SK-N-SH treated with all-trans-retinoic acid at 6 μM for 48 hours (cell line): Measurements from ENCODE around the gene CHRNA4.

Experiments
- ATAC-seq: fragments of 200-7000 bp; cut with Tn5 transposase; 3 replicates; pipeline ENCODE4 v1.9.1; 2020; ENCODE audit warnings: mild to moderate bottlenecking, moderate library complexity
- ARNTL ChIP-seq: fragments of 450-650 bp; formaldehyde crosslinking; IDR thresholded peaks from 2 replicates; pipeline ENCODE4 v1.5.0; 2020; ENCODE audit warnings: low read depth, mild to moderate bottlenecking, moderate library complexity, borderline replicate concordance
- BACH2 ChIP-seq: fragments of 250-450 bp; sonication (Bioruptor Pico); IDR thresholded peaks from 2 replicates; pipeline ENCODE4 v1.9.0; 2021; ENCODE audit warnings: mild to moderate bottlenecking, borderline replicate concordance
- CSDC2 ChIP-seq: fragments of 250-450 bp; sonication (Bioruptor Pico); IDR thresholded peaks from 2 replicates; pipeline ENCODE4 v1.5.0; 2020; ENCODE audit warnings: mild to moderate bottlenecking, moderate library complexity
- ESRRG ChIP-seq: fragments of 250-450 bp; sonication (Bioruptor Pico); IDR thresholded peaks from 2 replicates; pipeline ENCODE4 v1.6.1; 2021; ENCODE audit warnings: mild to moderate bottlenecking
- GLIS3 ChIP-seq: fragments of 250-450 bp; sonication (Bioruptor Pico); IDR thresholded peaks from 2 replicates; pipeline ENCODE4 v1.5.0; 2020; ENCODE audit warnings: mild to moderate bottlenecking, moderate library complexity
- ISL1 ChIP-seq: fragments of 250-450 bp; sonication (Bioruptor Pico); IDR thresholded peaks from 2 replicates; pipeline ENCODE4 v2.1.2; 2022; ENCODE audit warnings: mild to moderate bottlenecking, moderate library complexity
- OSR1 ChIP-seq: fragments of 250-450 bp; sonication (Bioruptor Pico); IDR thresholded peaks from 2 replicates; pipeline ENCODE4 v1.8.0; 2022; ENCODE audit warnings: moderate library complexity, mild to moderate bottlenecking, inconsistent platforms
- RARB ChIP-seq: fragments of 250-450 bp; sonication (Bioruptor Pico); IDR thresholded peaks from 2 replicates; pipeline ENCODE4 v1.8.0; 2021; ENCODE audit warnings: mild to moderate bottlenecking, moderate library complexity
- SNAI2 ChIP-seq: fragments of 250-450 bp; sonication (Bioruptor Pico); IDR thresholded peaks from 2 replicates; pipeline ENCODE4 v1.5.0; 2020; ENCODE audit warnings: mild to moderate bottlenecking, moderate library complexity
- TOX ChIP-seq: fragments of 250-450 bp; sonication (Bioruptor Pico); IDR thresholded peaks from 2 replicates; pipeline ENCODE4 v1.8.0; 2021; ENCODE audit warnings: mild to moderate bottlenecking, moderate library complexity, borderline replicate concordance
- ZC3H10 ChIP-seq: fragments of 250-450 bp; sonication (Bioruptor Pico); IDR thresholded peaks from 2 replicates; pipeline ENCODE4 v1.5.1; 2021; ENCODE audit warnings: mild to moderate bottlenecking, moderate library complexity
- ZFP3 ChIP-seq: fragments of 250-450 bp; sonication (Bioruptor Pico); IDR thresholded peaks from 2 replicates; pipeline ENCODE4 v1.5.0; 2020; ENCODE audit warnings: mild to moderate bottlenecking, moderate library complexity
- ZFP30 ChIP-seq: fragments of 450-650 bp; formaldehyde crosslinking; IDR thresholded peaks from 2 replicates; pipeline ENCODE4 v1.5.0; 2022; ENCODE audit warnings: mild to moderate bottlenecking, moderate library complexity
- ZNF565 ChIP-seq: fragments of 450-650 bp; formaldehyde crosslinking; conservative IDR thresholded peaks from 2 replicates; pipeline ENCODE4 v1.5.0; 2020; ENCODE audit warnings: low read depth, mild to moderate bottlenecking, moderate library complexity
- ZNF70 ChIP-seq: fragments of 450-650 bp; formaldehyde crosslinking; IDR thresholded peaks from 2 replicates; pipeline ENCODE4 v1.5.0; 2020; ENCODE audit warnings: mild to moderate bottlenecking, moderate library complexity
- TF ChIP-seq, protein P1 (sequence below): fragments of 250-450 bp; sonication (Bioruptor Pico); IDR thresholded peaks from 2 replicates; pipeline ENCODE4 v1.8.0; 2020; ENCODE audit warnings: mild to moderate bottlenecking, moderate library complexity, borderline replicate concordance
- TF ChIP-seq, protein P2 (sequence below): fragments of 250-450 bp; sonication (Bioruptor Pico); IDR thresholded peaks from 2 replicates; pipeline ENCODE4 v1.5.1; 2020; ENCODE audit warnings: low read depth, mild to moderate bottlenecking, moderate library complexity
- TF ChIP-seq, protein P3 (sequence below): fragments of 250-450 bp; sonication (Bioruptor Pico); IDR thresholded peaks from 2 replicates; pipeline ENCODE4 v1.5.1; 2021; ENCODE audit warnings: mild to moderate bottlenecking, moderate library complexity

CHRNA4 gene

DNA sequence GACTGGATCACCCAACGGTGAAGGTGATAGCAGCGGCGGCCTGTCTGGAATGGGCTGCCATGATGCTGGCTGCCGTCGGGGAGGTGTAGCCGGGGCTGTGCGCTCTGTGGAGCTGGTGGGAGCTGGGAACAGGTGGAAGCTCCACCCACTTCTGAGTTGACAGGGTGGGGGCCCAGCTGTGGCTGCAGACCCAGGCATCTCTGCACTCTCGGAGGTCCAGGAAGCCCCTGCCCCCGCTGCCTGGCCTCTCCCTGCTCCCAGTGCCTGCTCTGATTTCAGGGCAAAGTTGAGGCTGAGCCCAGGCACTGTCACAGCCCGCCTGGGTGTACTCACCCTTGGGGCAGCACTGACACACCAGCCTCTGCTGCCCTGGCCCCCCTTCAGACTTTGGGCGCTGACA is 18.1 kb upstream of the CHRNA4 start (continued):
- TF ChIP-seq, protein P1, sequence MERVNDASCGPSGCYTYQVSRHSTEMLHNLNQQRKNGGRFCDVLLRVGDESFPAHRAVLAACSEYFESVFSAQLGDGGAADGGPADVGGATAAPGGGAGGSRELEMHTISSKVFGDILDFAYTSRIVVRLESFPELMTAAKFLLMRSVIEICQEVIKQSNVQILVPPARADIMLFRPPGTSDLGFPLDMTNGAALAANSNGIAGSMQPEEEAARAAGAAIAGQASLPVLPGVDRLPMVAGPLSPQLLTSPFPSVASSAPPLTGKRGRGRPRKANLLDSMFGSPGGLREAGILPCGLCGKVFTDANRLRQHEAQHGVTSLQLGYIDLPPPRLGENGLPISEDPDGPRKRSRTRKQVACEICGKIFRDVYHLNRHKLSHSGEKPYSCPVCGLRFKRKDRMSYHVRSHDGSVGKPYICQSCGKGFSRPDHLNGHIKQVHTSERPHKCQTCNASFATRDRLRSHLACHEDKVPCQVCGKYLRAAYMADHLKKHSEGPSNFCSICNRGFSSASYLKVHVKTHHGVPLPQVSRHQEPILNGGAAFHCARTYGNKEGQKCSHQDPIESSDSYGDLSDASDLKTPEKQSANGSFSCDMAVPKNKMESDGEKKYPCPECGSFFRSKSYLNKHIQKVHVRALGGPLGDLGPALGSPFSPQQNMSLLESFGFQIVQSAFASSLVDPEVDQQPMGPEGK (CRISPR knock-in tag) = no peak
- TF ChIP-seq ZFP30 (CRISPR knock-in tag) = no peak
- TF ChIP-seq, protein P2, sequence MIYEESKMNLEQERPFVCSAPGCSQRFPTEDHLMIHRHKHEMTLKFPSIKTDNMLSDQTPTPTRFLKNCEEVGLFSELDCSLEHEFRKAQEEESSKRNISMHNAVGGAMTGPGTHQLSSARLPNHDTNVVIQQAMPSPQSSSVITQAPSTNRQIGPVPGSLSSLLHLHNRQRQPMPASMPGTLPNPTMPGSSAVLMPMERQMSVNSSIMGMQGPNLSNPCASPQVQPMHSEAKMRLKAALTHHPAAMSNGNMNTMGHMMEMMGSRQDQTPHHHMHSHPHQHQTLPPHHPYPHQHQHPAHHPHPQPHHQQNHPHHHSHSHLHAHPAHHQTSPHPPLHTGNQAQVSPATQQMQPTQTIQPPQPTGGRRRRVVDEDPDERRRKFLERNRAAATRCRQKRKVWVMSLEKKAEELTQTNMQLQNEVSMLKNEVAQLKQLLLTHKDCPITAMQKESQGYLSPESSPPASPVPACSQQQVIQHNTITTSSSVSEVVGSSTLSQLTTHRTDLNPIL (CRISPR knock-in tag) = no peak
- TF ChIP-seq RARB (CRISPR knock-in tag) = no peak

DNA sequence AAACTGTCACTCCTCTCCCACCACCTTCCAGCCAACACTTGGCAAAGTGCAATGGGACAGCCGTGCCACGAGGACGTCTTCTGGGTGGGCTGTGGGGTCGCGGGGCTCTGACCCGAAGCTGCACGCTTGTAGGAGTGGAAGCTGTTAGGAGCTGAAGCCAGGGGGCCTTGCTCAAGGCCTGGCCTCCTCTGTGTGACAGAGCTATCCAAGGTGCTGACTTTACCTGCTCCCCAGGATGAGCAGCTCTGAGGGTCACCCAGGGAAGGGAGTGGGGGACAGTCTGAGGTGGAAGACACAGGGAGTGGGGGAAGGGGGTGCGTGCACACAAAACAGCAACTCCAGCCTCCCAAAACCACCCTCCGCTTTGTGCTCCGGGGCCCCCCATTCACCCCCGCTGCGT is 17.5 kb upstream of the CHRNA4 start:
- no peak for ATAC-seq
- TF ChIP-seq ZC3H10 (CRISPR knock-in tag) (no peak), ESRRG (CRISPR knock-in tag) (no peak), ZFP3 (CRISPR knock-in tag) (no peak), ARNTL (CRISPR knock-in tag) (no peak), TOX (no peak), RARB (CRISPR knock-in tag) (no peak), ZNF70 (CRISPR knock-in tag) (no peak), OSR1 (no peak), ISL1 (CRISPR knock-in tag) (no peak), ZFP30 (CRISPR knock-in tag) (no peak), BACH2 (no peak), GLIS3 (CRISPR knock-in tag) (no peak)
- TF ChIP-seq, protein P2 (CRISPR knock-in tag) = no peak

DNA sequence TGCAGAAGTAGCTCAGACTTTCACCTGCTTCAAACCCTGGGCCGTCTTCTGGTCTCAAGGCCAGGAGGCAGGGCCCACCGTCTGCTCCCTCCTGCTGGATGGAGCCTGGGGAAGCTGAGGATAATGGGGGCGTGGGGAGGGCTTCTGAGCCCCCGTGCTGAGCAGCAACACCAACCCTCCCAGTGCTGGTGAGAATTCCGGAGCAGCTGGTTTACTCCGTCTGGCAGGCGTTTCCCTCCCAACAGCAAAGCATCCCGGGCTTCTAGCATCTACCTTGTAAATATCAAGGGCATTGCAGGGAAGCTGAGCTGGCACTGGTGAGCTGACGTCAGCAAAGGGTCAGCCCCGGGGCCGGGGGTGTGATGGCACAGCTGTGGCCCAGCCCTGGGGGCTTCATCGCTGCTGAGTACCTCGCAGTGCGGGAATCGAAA is 16.8 kb upstream of the CHRNA4 start:
- no peak for ATAC-seq
- TF ChIP-seq SNAI2 (no peak), ZNF565 (CRISPR knock-in tag) (no peak), GLIS3 (CRISPR knock-in tag) (no peak), CSDC2 (CRISPR knock-in tag) (no peak), ESRRG (CRISPR knock-in tag) (no peak), ZFP3 (CRISPR knock-in tag) (no peak)
- TF ChIP-seq, protein P1 (CRISPR knock-in tag) = no peak
- TF ChIP-seq, protein P3, sequence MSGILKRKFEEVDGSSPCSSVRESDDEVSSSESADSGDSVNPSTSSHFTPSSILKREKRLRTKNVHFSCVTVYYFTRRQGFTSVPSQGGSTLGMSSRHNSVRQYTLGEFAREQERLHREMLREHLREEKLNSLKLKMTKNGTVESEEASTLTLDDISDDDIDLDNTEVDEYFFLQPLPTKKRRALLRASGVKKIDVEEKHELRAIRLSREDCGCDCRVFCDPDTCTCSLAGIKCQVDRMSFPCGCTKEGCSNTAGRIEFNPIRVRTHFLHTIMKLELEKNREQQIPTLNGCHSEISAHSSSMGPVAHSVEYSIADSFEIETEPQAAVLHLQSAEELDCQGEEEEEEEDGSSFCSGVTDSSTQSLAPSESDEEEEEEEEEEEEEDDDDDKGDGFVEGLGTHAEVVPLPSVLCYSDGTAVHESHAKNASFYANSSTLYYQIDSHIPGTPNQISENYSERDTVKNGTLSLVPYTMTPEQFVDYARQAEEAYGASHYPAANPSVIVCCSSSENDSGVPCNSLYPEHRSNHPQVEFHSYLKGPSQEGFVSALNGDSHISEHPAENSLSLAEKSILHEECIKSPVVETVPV (CRISPR knock-in tag) = no peak
- TF ChIP-seq, protein P2 (CRISPR knock-in tag) = no peak

DNA sequence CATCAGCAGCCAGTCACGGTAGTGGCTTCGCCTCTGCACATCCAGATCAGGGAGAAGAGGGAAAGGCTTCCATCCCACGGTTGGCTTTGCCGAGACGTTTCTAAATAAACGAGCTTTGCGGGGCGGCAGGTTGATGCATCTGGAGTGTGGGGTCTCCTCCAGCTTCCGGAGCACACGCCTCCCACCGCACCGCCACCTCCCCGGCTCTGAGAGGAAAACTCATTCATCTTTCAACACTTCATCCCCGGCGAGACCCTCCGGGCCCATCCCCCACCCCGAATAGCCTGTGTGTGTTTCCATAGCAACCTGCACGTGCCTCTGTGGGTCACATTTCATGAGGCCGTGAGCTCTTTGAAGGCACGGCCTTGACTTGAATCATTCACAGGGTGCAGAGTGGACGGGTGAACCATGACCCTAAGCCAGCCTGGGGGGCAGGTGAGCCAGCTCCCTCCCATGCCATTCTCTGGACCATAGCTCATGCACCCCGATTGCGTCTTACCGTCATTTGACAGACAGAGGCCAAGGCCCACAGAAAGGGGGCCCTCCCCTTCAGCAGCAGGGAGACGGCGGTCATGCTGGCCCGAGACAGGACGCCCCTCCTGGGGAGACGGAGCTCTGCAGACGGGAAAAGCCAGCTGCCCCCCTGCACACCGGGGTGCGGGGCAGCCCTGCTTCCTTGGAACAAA is 16.2 kb upstream of the CHRNA4 start:
- TF ChIP-seq CSDC2 (CRISPR knock-in tag) = no peak
- TF ChIP-seq RARB (CRISPR knock-in tag) = no peak
- TF ChIP-seq GLIS3 (CRISPR knock-in tag) = no peak
- no peak for TF ChIP-seq TOX
- no peak for TF ChIP-seq ZFP30 (CRISPR knock-in tag)
- no peak for TF ChIP-seq ZC3H10 (CRISPR knock-in tag)
- TF ChIP-seq, all 23 proteins: peak for 0
- no peak for ATAC-seq
